Neural cell (in vitro differentiated cells): Measurements from ENCODE around the gene PHF2. TPM values are rescaled to one million over a fixed set of nuclear protein-coding genes. Genes with fewer than 3 reads are reported as not detected.

ENCODE experiments used
- H2AFZ ChIP-seq: fragments of 200-600, 300-800 bp; sonication (generic), shearing (Covaris generic); 2 replicates; pipeline ENCODE4 v1.6.0; 2014; ENCODE audit warnings: low read depth, mild to moderate bottlenecking, antibody characterized with exemption, low read length, moderate library complexity
- H3F3A ChIP-seq: fragments of 200-600 bp; shearing (Covaris generic); 2 replicates; pipeline ENCODE4 v1.6.1; 2016; ENCODE audit warnings: mild to moderate bottlenecking, moderate library complexity, mixed read lengths, antibody characterized with exemption, low read length; ENCODE audit not compliant: insufficient read depth, poor library complexity, severe bottlenecking
- H3K27ac ChIP-seq: fragments of 200-600, 300-800 bp; sonication (generic), shearing (Covaris generic); 2 replicates; pipeline ENCODE4 v1.5.1; 2014; ENCODE audit warnings: mild to moderate bottlenecking, low read length, moderate library complexity
- H3K27me3 ChIP-seq: fragments of 300-800, 200-600 bp; sonication (generic), shearing (Covaris generic); 2 replicates; pipeline ENCODE4 v1.6.0; 2014; ENCODE audit warnings: mild to moderate bottlenecking, low read depth, low read length, moderate library complexity; ENCODE audit not compliant: insufficient read depth
- H3K36me3 ChIP-seq: fragments of 300-800, 200-600 bp; sonication (generic), shearing (Covaris generic); 2 replicates; pipeline ENCODE4 v1.5.1; 2014; ENCODE audit warnings: mild to moderate bottlenecking, antibody characterized with exemption, low read length, moderate library complexity; ENCODE audit not compliant: insufficient read depth
- H3K4me2 ChIP-seq: fragments of 300-800, 200-600 bp; sonication (generic), shearing (Covaris generic); 2 replicates; pipeline ENCODE4 v1.6.0; 2014; ENCODE audit warnings: mild to moderate bottlenecking, low read length
- H3K4me3 ChIP-seq: fragments of 300-800, 200-600 bp; sonication (generic), shearing (Covaris generic); 2 replicates; pipeline ENCODE4 v1.5.1; 2014; ENCODE audit warnings: mild to moderate bottlenecking, low read length, moderate library complexity
- H3K79me2 ChIP-seq: fragments of 200-600 bp; shearing (Covaris generic); replicated peaks from 2 replicates; pipeline ENCODE4 v1.6.0; 2014; ENCODE audit warnings: mild to moderate bottlenecking, low read length, moderate library complexity; ENCODE audit not compliant: insufficient read depth
- H3K9ac ChIP-seq: fragments of 300-800, 200-600 bp; sonication (generic), shearing (Covaris generic); 2 replicates; pipeline ENCODE4 v1.6.1; 2016; ENCODE audit warnings: mild to moderate bottlenecking, low read length, mixed read lengths
- H3K9me2 ChIP-seq: fragments of 200-600 bp; shearing (Covaris generic); 2 replicates; pipeline ENCODE4 v1.6.1; 2016; ENCODE audit warnings: mild to moderate bottlenecking, low read length, mixed read lengths; ENCODE audit not compliant: insufficient read depth
- H3K9me3 ChIP-seq: fragments of 200-600, 300-800 bp; sonication (generic), shearing (Covaris generic); 2 replicates; pipeline ENCODE4 v1.6.1; 2016; ENCODE audit warnings: mild to moderate bottlenecking, mixed run types, low read length, moderate library complexity, mixed read lengths
- H4K20me1 ChIP-seq: fragments of 200-600 bp; shearing (Covaris generic); 2 replicates; pipeline ENCODE4 v1.6.1; 2016; ENCODE audit warnings: mild to moderate bottlenecking, mixed run types; ENCODE audit not compliant: insufficient read depth
- EP300 ChIP-seq: fragments of 450-650 bp; conservative IDR thresholded peaks from 2 replicates; pipeline ENCODE4 v1.6.1; 2014; ENCODE audit warnings: antibody characterized with exemption, mild to moderate bottlenecking, moderate library complexity; ENCODE audit not compliant: poor library complexity, severe bottlenecking
- EZH2 ChIP-seq: fragments of 200-600, 300-800 bp; shearing (Covaris generic), sonication (generic); IDR thresholded peaks from 2 replicates; pipeline ENCODE4 v1.6.1; 2014; ENCODE audit warnings: antibody characterized with exemption, low read length, borderline replicate concordance, mild to moderate bottlenecking; ENCODE audit not compliant: insufficient read depth, poor library complexity, severe bottlenecking
- MXI1 ChIP-seq: fragments of 450-650 bp; conservative IDR thresholded peaks from 2 replicates; pipeline ENCODE4 v1.6.1; 2014; ENCODE audit warnings: antibody characterized with exemption, mild to moderate bottlenecking; ENCODE audit not compliant: poor library complexity, severe bottlenecking
- POLR2AphosphoS5 ChIP-seq: IDR thresholded peaks from 2 replicates; pipeline ENCODE4 v1.6.1; 2012
- RAD21 ChIP-seq: fragments of 450-650 bp; conservative IDR thresholded peaks from 2 replicates; pipeline ENCODE4 v1.6.1; 2014; ENCODE audit warnings: antibody characterized with exemption, mild to moderate bottlenecking, moderate library complexity
- SMC3 ChIP-seq: fragments of 450-650 bp; conservative IDR thresholded peaks from 2 replicates; pipeline ENCODE4 v1.6.1; 2014; ENCODE audit warnings: antibody characterized with exemption, mild to moderate bottlenecking, moderate library complexity; ENCODE audit not compliant: poor library complexity
- TAF1 ChIP-seq: IDR thresholded peaks from 2 replicates; pipeline ENCODE4 v1.6.1; 2012; ENCODE audit warnings: low read depth
- polyA plus RNA-seq: library from polyadenylated mRNA; depleted of rRNA; stranded (reverse); fragments of >200 nt; gene quantifications from 2 replicates; pipeline ENCODE4 v1.2.3, GENCODE V29; 2014
- TF ChIP-seq, protein P1 (sequence below): fragments of 450-650 bp; IDR thresholded peaks from 2 replicates; pipeline ENCODE4 v1.5.1; 2014; ENCODE audit warnings: antibody characterized with exemption, mild to moderate bottlenecking, moderate library complexity; ENCODE audit not compliant: poor library complexity, severe bottlenecking
- TF ChIP-seq, protein P2 (sequence below): IDR thresholded peaks from 2 replicates; pipeline ENCODE4 v1.6.1; 2012; ENCODE audit warnings: borderline replicate concordance

The PHF2 gene
- polyA plus RNA-seq, 1 donor from 2014 or later: 42.4 TPM

DNA sequence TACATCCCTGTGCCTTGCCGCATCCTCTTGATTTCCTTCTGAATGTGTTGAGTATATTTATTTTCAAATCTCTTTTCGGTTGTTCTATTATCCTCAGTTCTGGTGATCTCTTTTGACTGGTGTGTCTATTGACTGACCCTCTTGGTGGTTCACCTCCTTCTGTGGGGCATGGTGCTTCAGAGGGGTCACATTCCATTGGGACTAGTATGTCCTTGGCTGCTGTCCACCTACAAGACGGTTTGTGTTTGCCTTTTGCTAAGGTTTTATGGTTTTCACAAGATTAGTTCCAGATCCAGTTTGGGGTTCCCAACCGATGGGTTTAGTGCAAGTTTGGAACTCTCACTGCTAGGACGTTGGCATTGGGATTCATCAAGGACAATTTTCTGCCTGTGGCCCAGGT, 66.6 kb downstream of the PHF2 start:
- Histone ChIP-seq H3K4me2 (no peak overlapping the region), H3K9me3 (no peaks in the 10 kb centered on the region), H3K79me2 (no peaks in the 10 kb centered on the region), H3K4me3 (no peak overlapping the region), H3K9ac (no peak overlapping the region), H3K36me3 (peaks cover 5% of the 10 kb centered on the region), H4K20me1 (no peaks in the 10 kb centered on the region), H3K27ac (no peak overlapping the region), H3F3A (no peaks in the 10 kb centered on the region), H3K27me3 (no peaks in the 10 kb centered on the region), H2AFZ (no peak overlapping the region), H3K9me2 (no peaks in the 10 kb centered on the region)
- TF ChIP-seq, protein P1, sequence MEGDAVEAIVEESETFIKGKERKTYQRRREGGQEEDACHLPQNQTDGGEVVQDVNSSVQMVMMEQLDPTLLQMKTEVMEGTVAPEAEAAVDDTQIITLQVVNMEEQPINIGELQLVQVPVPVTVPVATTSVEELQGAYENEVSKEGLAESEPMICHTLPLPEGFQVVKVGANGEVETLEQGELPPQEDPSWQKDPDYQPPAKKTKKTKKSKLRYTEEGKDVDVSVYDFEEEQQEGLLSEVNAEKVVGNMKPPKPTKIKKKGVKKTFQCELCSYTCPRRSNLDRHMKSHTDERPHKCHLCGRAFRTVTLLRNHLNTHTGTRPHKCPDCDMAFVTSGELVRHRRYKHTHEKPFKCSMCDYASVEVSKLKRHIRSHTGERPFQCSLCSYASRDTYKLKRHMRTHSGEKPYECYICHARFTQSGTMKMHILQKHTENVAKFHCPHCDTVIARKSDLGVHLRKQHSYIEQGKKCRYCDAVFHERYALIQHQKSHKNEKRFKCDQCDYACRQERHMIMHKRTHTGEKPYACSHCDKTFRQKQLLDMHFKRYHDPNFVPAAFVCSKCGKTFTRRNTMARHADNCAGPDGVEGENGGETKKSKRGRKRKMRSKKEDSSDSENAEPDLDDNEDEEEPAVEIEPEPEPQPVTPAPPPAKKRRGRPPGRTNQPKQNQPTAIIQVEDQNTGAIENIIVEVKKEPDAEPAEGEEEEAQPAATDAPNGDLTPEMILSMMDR: no peak
- TF ChIP-seq, protein P2, sequence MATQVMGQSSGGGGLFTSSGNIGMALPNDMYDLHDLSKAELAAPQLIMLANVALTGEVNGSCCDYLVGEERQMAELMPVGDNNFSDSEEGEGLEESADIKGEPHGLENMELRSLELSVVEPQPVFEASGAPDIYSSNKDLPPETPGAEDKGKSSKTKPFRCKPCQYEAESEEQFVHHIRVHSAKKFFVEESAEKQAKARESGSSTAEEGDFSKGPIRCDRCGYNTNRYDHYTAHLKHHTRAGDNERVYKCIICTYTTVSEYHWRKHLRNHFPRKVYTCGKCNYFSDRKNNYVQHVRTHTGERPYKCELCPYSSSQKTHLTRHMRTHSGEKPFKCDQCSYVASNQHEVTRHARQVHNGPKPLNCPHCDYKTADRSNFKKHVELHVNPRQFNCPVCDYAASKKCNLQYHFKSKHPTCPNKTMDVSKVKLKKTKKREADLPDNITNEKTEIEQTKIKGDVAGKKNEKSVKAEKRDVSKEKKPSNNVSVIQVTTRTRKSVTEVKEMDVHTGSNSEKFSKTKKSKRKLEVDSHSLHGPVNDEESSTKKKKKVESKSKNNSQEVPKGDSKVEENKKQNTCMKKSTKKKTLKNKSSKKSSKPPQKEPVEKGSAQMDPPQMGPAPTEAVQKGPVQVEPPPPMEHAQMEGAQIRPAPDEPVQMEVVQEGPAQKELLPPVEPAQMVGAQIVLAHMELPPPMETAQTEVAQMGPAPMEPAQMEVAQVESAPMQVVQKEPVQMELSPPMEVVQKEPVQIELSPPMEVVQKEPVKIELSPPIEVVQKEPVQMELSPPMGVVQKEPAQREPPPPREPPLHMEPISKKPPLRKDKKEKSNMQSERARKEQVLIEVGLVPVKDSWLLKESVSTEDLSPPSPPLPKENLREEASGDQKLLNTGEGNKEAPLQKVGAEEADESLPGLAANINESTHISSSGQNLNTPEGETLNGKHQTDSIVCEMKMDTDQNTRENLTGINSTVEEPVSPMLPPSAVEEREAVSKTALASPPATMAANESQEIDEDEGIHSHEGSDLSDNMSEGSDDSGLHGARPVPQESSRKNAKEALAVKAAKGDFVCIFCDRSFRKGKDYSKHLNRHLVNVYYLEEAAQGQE: no peak
- TF ChIP-seq EP300: no peak
- TF ChIP-seq SMC3: no peak
- no peak for TF ChIP-seq POLR2AphosphoS5
- TF ChIP-seq RAD21: no peak

DNA sequence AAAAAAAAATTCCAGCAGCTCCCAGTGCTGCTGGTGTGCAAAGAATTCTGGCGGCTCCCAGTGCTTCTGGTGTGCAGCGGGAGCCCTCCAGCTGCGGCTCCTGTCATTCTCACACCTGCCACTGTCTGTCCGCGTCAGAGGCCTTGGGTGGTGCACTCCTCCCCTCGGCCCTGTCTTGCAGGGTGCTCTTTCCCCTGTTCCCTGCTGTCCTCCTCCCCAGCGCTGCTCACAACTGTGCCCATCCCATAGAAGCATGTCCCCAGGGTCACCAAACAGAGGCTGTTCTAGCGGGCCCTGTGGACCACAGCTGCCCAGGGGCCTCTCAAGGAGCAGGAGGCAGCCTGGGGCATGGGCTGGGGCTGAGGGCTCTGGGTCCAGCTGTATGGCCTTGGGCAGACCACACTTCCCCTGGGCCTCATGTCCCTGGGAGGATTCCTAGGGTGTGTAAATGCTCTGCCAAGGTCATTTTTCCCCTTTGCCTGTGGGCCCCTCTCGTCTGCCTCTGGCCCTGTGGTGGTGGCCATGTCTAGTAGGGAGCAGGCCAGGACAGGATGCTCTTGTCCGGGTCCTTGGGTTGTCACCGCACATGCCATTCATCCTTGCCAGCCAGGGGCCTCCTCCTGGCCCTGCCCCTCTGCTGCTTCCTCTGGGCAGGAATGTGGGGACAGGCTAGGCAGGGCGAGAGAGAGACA, 68.2 kb downstream of the PHF2 start:
- Histone ChIP-seq H3K27ac (no peak overlapping the region), H3K27me3 (no peaks in the 10 kb centered on the region), H3F3A (no peaks in the 10 kb centered on the region), H3K9me3 (no peaks in the 10 kb centered on the region), H3K4me3 (no peak overlapping the region), H3K36me3 (peaks cover 4% of the 10 kb centered on the region), H4K20me1 (no peaks in the 10 kb centered on the region), H3K4me2 (no peak overlapping the region), H3K79me2 (no peaks in the 10 kb centered on the region), H3K9ac (no peak overlapping the region), H3K9me2 (no peaks in the 10 kb centered on the region), H2AFZ (no peak overlapping the region)
- TF ChIP-seq, protein P2: no peak
- no peak for TF ChIP-seq RAD21
- TF ChIP-seq POLR2AphosphoS5: no peak
- TF ChIP-seq TAF1: no peak
- no peak for TF ChIP-seq MXI1
- TF ChIP-seq, protein P1: no peak
- no peak for TF ChIP-seq EZH2
- TF ChIP-seq SMC3: no peak
